SK-N-SH (cell line): Measurements from ENCODE around the gene VPS33A. TPM values are rescaled to one million over a fixed set of nuclear protein-coding genes. Genes with fewer than 3 reads are reported as not detected.

Experiments
- CTCF ChIA-PET: fragments of 300-600, 350-600 bp; formaldehyde crosslinking; extraction: SDS; loops from one replicate; lab custom pipeline; 2021; lab: Yijun Ruan, JAX
- POLR2A ChIA-PET: fragments of 350-600 bp; sonication (Branson Sonifier 250); formaldehyde crosslinking; extraction: SDS; loops from one replicate; lab custom pipeline; 2020; ENCODE audit warnings: antibody characterized with exemption, inconsistent platforms; lab: Yijun Ruan, JAX
- DNase-seq: peaks from one replicate; pipeline ENCODE4 v3.0.0; 2012
- H2AFZ ChIP-seq: fragments of 200-600 bp; sonication (generic); 2 replicates; pipeline ENCODE4 v1.8.1; 2016; ENCODE audit warnings: antibody characterized with exemption, mild to moderate bottlenecking, low read depth
- H3F3A ChIP-seq: fragments of 200-600 bp; sonication (generic); replicated peaks from 2 replicates; pipeline ENCODE3; 2016; ENCODE audit warnings: antibody characterized with exemption, mild to moderate bottlenecking; ENCODE audit not compliant: insufficient read depth
- H3K27ac ChIP-seq, 2 experiments: fragments of 200-500 bp in 1 of 2; fragments of 200-600 bp in 1 of 2; sonication (Bioruptor generic) in 1 of 2; sonication (generic), shearing (Covaris generic) in 1 of 2; 2 replicates each; pipeline versions ENCODE4 v1.5.1 to v1.6.1; 2014 to 2016; ENCODE audit warnings: low read depth in 2 of 2, inconsistent platforms in 1 of 2, low read length in 1 of 2, mild to moderate bottlenecking in 1 of 2, mixed read lengths in 1 of 2
- H3K27me3 ChIP-seq: fragments of 200-600 bp; sonication (generic), shearing (Covaris generic); 2 replicates; pipeline ENCODE4 v1.6.1; 2016; ENCODE audit warnings: mixed run types; ENCODE audit not compliant: insufficient read depth
- H3K36me3 ChIP-seq, 2 experiments: fragments of 200-500 bp in 1 of 2; fragments of 200-600 bp in 1 of 2; sonication (Bioruptor generic) in 1 of 2; sonication (generic) in 1 of 2; replicated peaks in 1 of 2; 2 replicates each; pipeline versions ENCODE3 to v1.5.1; 2014 to 2016; ENCODE audit warnings: low read length in 1 of 2, mild to moderate bottlenecking in 1 of 2; ENCODE audit not compliant: insufficient read depth in 2 of 2, control insufficient read depth in 1 of 2
- H3K4me1 ChIP-seq, 2 experiments: fragments of 200-500 bp in 1 of 2; fragments of 200-600 bp in 1 of 2; sonication (Bioruptor generic) in 1 of 2; sonication (generic), shearing (Covaris generic) in 1 of 2; 2 replicates each; pipeline versions ENCODE4 v1.5.1 to v1.6.1; 2014 to 2016; ENCODE audit warnings: low read depth in 1 of 2, low read length in 1 of 2, mixed run types in 1 of 2; ENCODE audit not compliant: insufficient read depth in 2 of 2, control insufficient read depth in 1 of 2
- H3K4me2 ChIP-seq: fragments of 200-600 bp; sonication (generic), shearing (Covaris generic); 2 replicates; pipeline ENCODE4 v1.6.1; 2017; ENCODE audit warnings: mixed run types
- H3K4me3 ChIP-seq, 2 experiments: fragments of 200-500 bp in 1 of 2; fragments of 200-600 bp in 1 of 2; sonication (Bioruptor generic) in 1 of 2; sonication (generic), shearing (Covaris generic) in 1 of 2; 2 replicates each; pipeline versions ENCODE4 v1.5.1 to v1.8.1; 2014 to 2016; ENCODE audit warnings: low read depth in 2 of 2, inconsistent platforms in 1 of 2, low read length in 1 of 2, mild to moderate bottlenecking in 1 of 2, mixed read lengths in 1 of 2, moderate library complexity in 1 of 2
- H3K79me2 ChIP-seq: fragments of 200-600 bp; sonication (generic); 2 replicates; pipeline ENCODE4 v1.8.1; 2017; ENCODE audit warnings: mild to moderate bottlenecking; ENCODE audit not compliant: insufficient read depth
- H3K9ac ChIP-seq: fragments of 200-600 bp; sonication (generic); 2 replicates; pipeline ENCODE4 v1.6.1; 2017; ENCODE audit warnings: mixed run types
- H3K9me2 ChIP-seq: fragments of 200-600 bp; sonication (generic); 2 replicates; pipeline ENCODE4 v1.6.1; 2017; ENCODE audit warnings: mixed run types
- H3K9me3 ChIP-seq: fragments of 200-600 bp; sonication (generic); 2 replicates; pipeline ENCODE4 v1.6.1; 2017; ENCODE audit warnings: mixed run types, mild to moderate bottlenecking, moderate library complexity
- H4K20me1 ChIP-seq: fragments of 200-600 bp; sonication (generic); 2 replicates; pipeline ENCODE4 v1.6.1; 2017; ENCODE audit warnings: mild to moderate bottlenecking, mixed run types; ENCODE audit not compliant: insufficient read depth
- ELF1 ChIP-seq: IDR thresholded peaks from 2 replicates; pipeline ENCODE4 v1.4.0; 2012
- EP300 ChIP-seq, 2 experiments: IDR thresholded peaks; 2 replicates each; pipeline versions ENCODE4 v1.4.0 to v1.6.1; 2012; ENCODE audit warnings: borderline replicate concordance in 1 of 2, low read depth in 1 of 2, low read length in 1 of 2
- EZH2phosphoT487 ChIP-seq: fragments of 200-600 bp; sonication (generic); IDR thresholded peaks from 2 replicates; pipeline ENCODE4 v1.6.1; 2017; ENCODE audit warnings: low read depth, mixed run types, mild to moderate bottlenecking, antibody characterized with exemption, moderate library complexity, borderline replicate concordance
- FOXJ3 ChIP-seq: sonication (generic); formaldehyde crosslinking; IDR thresholded peaks from 2 replicates; pipeline ENCODE4 v1.5.1; 2020; ENCODE audit warnings: mild to moderate bottlenecking, missing genetic modification reagents
- JUND ChIP-seq: IDR thresholded peaks from 2 replicates; pipeline ENCODE4 v1.4.0; 2012
- MXI1 ChIP-seq: IDR thresholded peaks from 2 replicates; pipeline ENCODE4 v1.6.1; 2012; ENCODE audit warnings: mild to moderate bottlenecking, low read depth, low read length, improper control_type of control experiment
- NRF1 ChIP-seq: IDR thresholded peaks from 2 replicates; pipeline ENCODE4 v1.6.1; 2012; ENCODE audit warnings: low read depth, mild to moderate bottlenecking, low read length
- RCOR1 ChIP-seq: fragments of 150-350 bp; IDR thresholded peaks from 2 replicates; pipeline ENCODE4 v1.6.1; 2017; ENCODE audit warnings: antibody characterized with exemption, low read length
- RFX5 ChIP-seq: IDR thresholded peaks from 2 replicates; pipeline ENCODE4 v1.6.1; 2012; ENCODE audit warnings: mild to moderate bottlenecking, improper control_type of control experiment, low read length
- RXRA ChIP-seq: IDR thresholded peaks from 2 replicates; pipeline ENCODE4 v1.4.0; 2012; ENCODE audit warnings: low read depth, mild to moderate bottlenecking, borderline replicate concordance
- SIN3A ChIP-seq: IDR thresholded peaks from 2 replicates; pipeline ENCODE4 v1.6.1; 2012; ENCODE audit warnings: low read depth, mild to moderate bottlenecking, low read length, moderate library complexity, borderline replicate concordance
- TCF12 ChIP-seq: IDR thresholded peaks from 2 replicates; pipeline ENCODE4 v1.4.0; 2012
- TEAD4 ChIP-seq: IDR thresholded peaks from 2 replicates; pipeline ENCODE4 v1.4.0; 2012; ENCODE audit warnings: mild to moderate bottlenecking, borderline replicate concordance; ENCODE audit not compliant: insufficient read depth
- WGBS: methylation state at CpG from one replicate; pipeline ENCODE4 v1.1.6; 2017; ENCODE audit warnings: low lambda C conversion rate; 5-methylcytosine and 5-hydroxymethylcytosine counted together
- polyA plus RNA-seq, 3 experiments: library from polyadenylated mRNA; depleted of rRNA; stranded (reverse); fragments of >200 nt; gene quantifications; 2 replicates each; pipeline ENCODE4 v1.2.3, GENCODE V29; 2012
- TF ChIP-seq, protein P1 (sequence below): IDR thresholded peaks from 2 replicates; pipeline ENCODE4 v1.4.0; 2012; ENCODE audit warnings: low read depth, borderline replicate concordance
- TF ChIP-seq, protein P2 (sequence below): IDR thresholded peaks from 2 replicates; pipeline ENCODE4; 2012

VPS33A gene
- polyA plus RNA-seq, 1 of the 3 experiments (the other 2 are of a cell fraction): 17.0 TPM

DNA sequence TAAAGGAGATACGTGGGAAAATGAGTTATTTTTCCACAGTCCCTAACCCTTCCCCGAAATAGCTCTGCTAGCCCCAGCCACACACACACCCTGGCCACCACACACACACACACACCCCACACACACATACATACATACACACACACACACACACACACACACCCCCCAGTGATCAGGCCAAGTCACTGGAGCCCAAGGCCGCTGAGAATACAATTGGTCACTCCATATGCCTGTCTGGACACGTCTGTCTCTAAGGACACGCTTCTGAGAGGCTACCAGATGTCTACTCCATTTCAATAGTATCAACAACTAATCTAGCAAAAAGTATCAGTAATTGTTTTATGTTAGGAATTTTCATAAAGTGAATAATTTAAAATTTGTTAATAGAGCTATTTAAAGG lies 27.4 kb downstream of the VPS33A start:
- Histone ChIP-seq H3K9ac (no peak overlapping the region), H3K27me3 (no peaks in the 10 kb centered on the region), H3K4me1 (no peaks in the 10 kb centered on the region), H3K9me2 (no peaks in the 10 kb centered on the region), H3K27ac (no peak overlapping the region), H3K4me3 (no peak overlapping the region), H3F3A (peaks cover 7% of the 10 kb centered on the region)
- ChIA-PET CTCF (interaction anchor here (0.6 to 1.4 kb wide), 3 partner anchors 11 to 687 kb away, joined by 3 to 4 read pairs (median 3); partner anchors contain the start of gene VPS33A), POLR2A (interaction anchor here (0.7 kb wide), 1 partner anchor 22 kb away, joined by 3 read pairs; no protein-coding TSS in a partner anchor)
- TF ChIP-seq SIN3A: no peak
- TF ChIP-seq, protein P1, sequence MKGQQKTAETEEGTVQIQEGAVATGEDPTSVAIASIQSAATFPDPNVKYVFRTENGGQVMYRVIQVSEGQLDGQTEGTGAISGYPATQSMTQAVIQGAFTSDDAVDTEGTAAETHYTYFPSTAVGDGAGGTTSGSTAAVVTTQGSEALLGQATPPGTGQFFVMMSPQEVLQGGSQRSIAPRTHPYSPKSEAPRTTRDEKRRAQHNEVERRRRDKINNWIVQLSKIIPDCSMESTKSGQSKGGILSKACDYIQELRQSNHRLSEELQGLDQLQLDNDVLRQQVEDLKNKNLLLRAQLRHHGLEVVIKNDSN: no peak
- TF ChIP-seq JUND: no peak
- TF ChIP-seq, all 33 proteins: peak for 0
- DNase-seq: no peak
- H3K36me3 ChIP-seq: peaks cover 17% of the 10 kb centered on the region in 2 experiments
- no peak overlapping the region for H2AFZ ChIP-seq
- no peaks in the 10 kb centered on the region for H3K9me3 ChIP-seq
- no peaks in the 10 kb centered on the region for H4K20me1 ChIP-seq
- H3K79me2 ChIP-seq: no peaks in the 10 kb centered on the region
- no peak overlapping the region for H3K4me2 ChIP-seq
- WGBS: 98% methylated on average over 5 of the region's 5 CpGs

- WGBS: 96% methylated on average over 7 of the region's 7 CpGs
- CTCF ChIA-PET: interaction anchor here (1.4 kb wide), 1 partner anchor 14 kb away, joined by 4 read pairs; no protein-coding TSS in a partner anchor
- H2AFZ ChIP-seq: no peak overlapping the region
- peaks cover 3% of the 10 kb centered on the region for H3F3A ChIP-seq
- H3K9me3 ChIP-seq: no peaks in the 10 kb centered on the region
- H3K4me1 ChIP-seq: peaks cover 0 to 3% of the 10 kb centered on the region in 2 experiments; a peak in 1 of 4 replicates
- H3K27me3 ChIP-seq: no peaks in the 10 kb centered on the region
- H3K4me3 ChIP-seq: no peak overlapping the region
- no peaks in the 10 kb centered on the region for H3K9me2 ChIP-seq
- H3K4me2 ChIP-seq: no peak overlapping the region
- H4K20me1 ChIP-seq: no peaks in the 10 kb centered on the region
- H3K36me3 ChIP-seq: peaks cover 18 to 31% of the 10 kb centered on the region in 2 experiments
- H3K27ac ChIP-seq: no peak overlapping the region
- no peak for TF ChIP-seq TEAD4
- TF ChIP-seq MXI1: no peak
- no peak for TF ChIP-seq EZH2phosphoT487
- TF ChIP-seq, protein P2, sequence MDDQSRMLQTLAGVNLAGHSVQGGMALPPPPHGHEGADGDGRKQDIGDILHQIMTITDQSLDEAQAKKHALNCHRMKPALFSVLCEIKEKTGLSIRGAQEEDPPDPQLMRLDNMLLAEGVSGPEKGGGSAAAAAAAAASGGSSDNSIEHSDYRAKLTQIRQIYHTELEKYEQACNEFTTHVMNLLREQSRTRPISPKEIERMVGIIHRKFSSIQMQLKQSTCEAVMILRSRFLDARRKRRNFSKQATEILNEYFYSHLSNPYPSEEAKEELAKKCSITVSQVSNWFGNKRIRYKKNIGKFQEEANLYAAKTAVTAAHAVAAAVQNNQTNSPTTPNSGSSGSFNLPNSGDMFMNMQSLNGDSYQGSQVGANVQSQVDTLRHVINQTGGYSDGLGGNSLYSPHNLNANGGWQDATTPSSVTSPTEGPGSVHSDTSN: no peak
- no peak for TF ChIP-seq JUND
- no peak for TF ChIP-seq SIN3A
- no peak for TF ChIP-seq FOXJ3 (CRISPR knock-in tag)
- no peak for TF ChIP-seq NRF1
- no peak for TF ChIP-seq RXRA
- TF ChIP-seq ELF1: no peak
- TF ChIP-seq RCOR1: no peak
- no peak for TF ChIP-seq EP300 (IDR thresholded peaks at IDR 0.05; ENCODE audit: borderline replicate concordance in 1 of 2, low read depth in 1 of 2, low read length in 1 of 2)
- TF ChIP-seq TCF12: no peak
- no peak for TF ChIP-seq RFX5
- TF ChIP-seq, all 33 proteins: peak for 0
- H3K79me2 ChIP-seq: no peaks in the 10 kb centered on the region
- POLR2A ChIA-PET: no interaction called here
- H3K9ac ChIP-seq: no peak overlapping the region
- DNase-seq: no peak
Observed at GRCh38 chr12:122235741-122236140, 30.6 kb downstream of the VPS33A start.
